HFF-Myc (cell line): ENCODE measurements around the gene C2orf49.

Experiments
- DNase-seq: peaks from one replicate; pipeline ENCODE4 v3.0.0-alpha.2; 2011; ENCODE audit warnings: low read depth; ENCODE audit errors: extremely low read depth
- H3K4me3 ChIP-seq: replicated peaks from 2 replicates; pipeline ENCODE4 v1.5.1; 2011; ENCODE audit warnings: low read depth, mild to moderate bottlenecking, control low read depth, low read length
- CTCF ChIP-seq: IDR thresholded peaks from 2 replicates; pipeline ENCODE4 v1.5.1; 2012; ENCODE audit warnings: mild to moderate bottlenecking, low read depth, low read length, control low read depth; ENCODE audit errors: missing control alignments

Gene C2orf49

GRCh38 chr2:105385731-105386540 is 48.6 kb downstream of the C2orf49 start:
- no peak for DNase-seq
- no peak for TF ChIP-seq CTCF
- H3K4me3 ChIP-seq, result no peak overlapping the region

GRCh38 chr2:105387225-105387624 is 49.9 kb downstream of the C2orf49 start:
- no peak for TF ChIP-seq CTCF
- DNase-seq, result no peak
- H3K4me3 ChIP-seq, result no peak overlapping the region

GRCh38 chr2:105388971-105389381 is 51.6 kb downstream of the C2orf49 start:
- no peak for TF ChIP-seq CTCF
- no peak for DNase-seq

GRCh38 chr2:105390454-105390853 is 53.1 kb downstream of the C2orf49 start:
- TF ChIP-seq CTCF, result no peak
- DNase-seq, result no peak
- H3K4me3 ChIP-seq, result no peak overlapping the region

More at GRCh38 chr2:105388971-105389381, 51.6 kb downstream of the C2orf49 start:
- H3K4me3 ChIP-seq, result no peak overlapping the region

- DNase-seq, result no peak
These were observed 53.8 kb downstream of the C2orf49 start for GRCh38 chr2:105391058-105391627.

GRCh38 chr2:105391763-105392662 is 54.7 kb downstream of the C2orf49 start:
- no peak for TF ChIP-seq CTCF
- DNase-seq, result no peak
- H3K4me3 ChIP-seq, result no peak overlapping the region

More at GRCh38 chr2:105391058-105391627, 53.8 kb downstream of the C2orf49 start:
- TF ChIP-seq CTCF, result no peak
- no peak overlapping the region for H3K4me3 ChIP-seq
